ENCODE measurements around the gene DUSP23. TPM values are rescaled to one million over a fixed set of nuclear protein-coding genes. Genes with fewer than 3 reads are reported as not detected.

The DUSP23 gene
- total RNA-seq, 1 experiment from 2014 or later: 35.2 TPM

GRCh38 chr1:159780583-159781582 is at the start of gene DUSP23 (continued):
- TF ChIP-seq TEAD4 (CRISPR knock-in tag; IDR thresholded peaks at IDR 0.05): peak; percentile 87; the same call in 1 of the 2 replicates
- peak; percentile 56; the same call in 1 of the 2 replicates for TF ChIP-seq E2F5 (CRISPR knock-in tag; IDR thresholded peaks at IDR 0.05)
- no peak for TF ChIP-seq HMGA2 (CRISPR knock-in tag; IDR thresholded peaks at IDR 0.05)
- no peak for TF ChIP-seq ZMAT4 (CRISPR knock-in tag; IDR thresholded peaks at IDR 0.05)
- peak; percentile 90 for TF ChIP-seq CTCF (IDR thresholded peaks at IDR 0.05)
- TF ChIP-seq ZSCAN18 (CRISPR knock-in tag; IDR thresholded peaks at IDR 0.05): no peak
- no peak for TF ChIP-seq PREB (CRISPR knock-in tag; IDR thresholded peaks at IDR 0.05; ENCODE audit: borderline replicate concordance)
- TF ChIP-seq STAT6 (CRISPR knock-in tag; conservative IDR thresholded peaks at IDR 0.05; ENCODE audit: low read depth): no peak
- peak; percentile 46; the same call in 1 of the 2 replicates for TF ChIP-seq ZNF232 (CRISPR knock-in tag; IDR thresholded peaks at IDR 0.05)
- peak; percentile 85 for TF ChIP-seq SMAD4 (CRISPR knock-in tag; IDR thresholded peaks at IDR 0.05)
- no peak for TF ChIP-seq ELF4 (CRISPR knock-in tag; IDR thresholded peaks at IDR 0.05; ENCODE audit: low read depth)
- peak; percentile 28; the same call in 1 of the 2 replicates for TF ChIP-seq ZNF416 (CRISPR knock-in tag; IDR thresholded peaks at IDR 0.05)
- no peak for TF ChIP-seq SOX15 (CRISPR knock-in tag; IDR thresholded peaks at IDR 0.05)
- TF ChIP-seq RORB (CRISPR knock-in tag; IDR thresholded peaks at IDR 0.05): no peak
- TF ChIP-seq TP53 (CRISPR knock-in tag; IDR thresholded peaks at IDR 0.05): peak; percentile 96
- no peak for TF ChIP-seq MXD4 (CRISPR knock-in tag; IDR thresholded peaks at IDR 0.05; ENCODE audit: borderline replicate concordance)
- peak; percentile 94 for TF ChIP-seq FOXP4 (CRISPR knock-in tag; IDR thresholded peaks at IDR 0.05)
- TF ChIP-seq ZNF121 (CRISPR knock-in tag; IDR thresholded peaks at IDR 0.05): no peak
- TF ChIP-seq PRDM15 (CRISPR knock-in tag; IDR thresholded peaks at IDR 0.05): peak; percentile 96
- no peak for TF ChIP-seq ATF1 (CRISPR knock-in tag; IDR thresholded peaks at IDR 0.05)
- TF ChIP-seq JUN (CRISPR knock-in tag; IDR thresholded peaks at IDR 0.05): peak; percentile 91; the same call in 1 of the 2 replicates
- TF ChIP-seq EMX1 (CRISPR knock-in tag; IDR thresholded peaks at IDR 0.05): no peak
- no peak for TF ChIP-seq ERG (CRISPR knock-in tag; IDR thresholded peaks at IDR 0.05)

Data from WTC11 (cell line).